Thyroid gland (tissue), 4 donors: Measurements from ENCODE around the gene EPB41.

Source experiments
- POLR2A ChIP-seq, 2 donors: fragments of 450-650 bp; IDR thresholded peaks; one replicate each; pipeline ENCODE4 v1.6.1; 2017; ENCODE audit warnings: antibody characterized with exemption in 2 of 2, mild to moderate bottlenecking in 2 of 2, moderate library complexity in 1 of 2
- TF ChIP-seq, protein P1 (sequence below), 6 experiments: fragments of 200-600 bp in 3 of 6; fragments of 450-650 bp in 3 of 6; sonication (generic) in 3 of 6; IDR thresholded peaks; one replicate each; pipeline ENCODE4 v1.5.1; 2016 to 2019; ENCODE audit warnings: antibody characterized with exemption in 6 of 6, mild to moderate bottlenecking in 2 of 6, inconsistent platforms in 1 of 6, moderate library complexity in 1 of 6

DNA sequence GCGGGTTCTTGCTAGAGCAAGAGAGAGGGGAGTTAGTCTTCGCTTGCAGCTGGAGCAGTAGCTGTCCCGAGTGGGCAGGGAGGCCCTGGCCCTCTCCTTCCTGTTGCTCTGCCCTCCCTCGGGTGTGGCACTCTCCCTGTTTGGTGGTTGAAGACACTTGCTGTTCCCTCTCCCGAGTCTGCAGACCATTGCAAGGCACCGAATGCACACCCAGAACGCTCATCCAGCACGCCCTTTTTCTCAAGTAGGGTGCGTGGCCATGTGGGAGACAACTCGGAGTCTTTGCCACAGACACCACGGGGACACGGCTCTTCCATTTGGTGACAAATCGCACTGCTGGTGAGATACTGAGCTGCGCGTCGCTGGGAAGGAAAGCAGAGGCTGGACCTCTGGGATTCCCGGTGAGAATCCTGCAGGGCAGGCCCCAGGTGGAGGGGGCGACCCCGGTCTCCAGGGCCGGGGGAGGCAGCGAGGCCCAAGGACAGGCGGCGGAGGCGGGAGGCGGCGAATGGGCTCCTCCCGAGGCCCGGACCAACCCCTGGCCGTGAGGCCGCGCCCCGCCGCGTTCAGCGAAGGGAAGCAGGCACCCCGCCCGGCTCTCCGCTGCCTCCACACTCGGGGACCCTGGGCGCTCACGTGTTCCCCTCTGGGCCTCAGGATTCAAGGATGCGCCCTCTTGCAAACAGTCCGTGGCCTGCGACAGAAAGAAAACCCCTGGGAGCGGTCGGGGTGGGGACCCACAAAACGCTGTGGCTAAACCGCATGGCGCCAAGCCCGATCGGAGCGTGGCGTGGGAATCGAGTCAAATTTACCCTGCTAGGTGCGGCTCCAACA, 219.7 kb downstream of the EPB41 start:
- TF ChIP-seq POLR2A (IDR thresholded peaks at IDR 0.05) = no peak
- TF ChIP-seq, protein P1, sequence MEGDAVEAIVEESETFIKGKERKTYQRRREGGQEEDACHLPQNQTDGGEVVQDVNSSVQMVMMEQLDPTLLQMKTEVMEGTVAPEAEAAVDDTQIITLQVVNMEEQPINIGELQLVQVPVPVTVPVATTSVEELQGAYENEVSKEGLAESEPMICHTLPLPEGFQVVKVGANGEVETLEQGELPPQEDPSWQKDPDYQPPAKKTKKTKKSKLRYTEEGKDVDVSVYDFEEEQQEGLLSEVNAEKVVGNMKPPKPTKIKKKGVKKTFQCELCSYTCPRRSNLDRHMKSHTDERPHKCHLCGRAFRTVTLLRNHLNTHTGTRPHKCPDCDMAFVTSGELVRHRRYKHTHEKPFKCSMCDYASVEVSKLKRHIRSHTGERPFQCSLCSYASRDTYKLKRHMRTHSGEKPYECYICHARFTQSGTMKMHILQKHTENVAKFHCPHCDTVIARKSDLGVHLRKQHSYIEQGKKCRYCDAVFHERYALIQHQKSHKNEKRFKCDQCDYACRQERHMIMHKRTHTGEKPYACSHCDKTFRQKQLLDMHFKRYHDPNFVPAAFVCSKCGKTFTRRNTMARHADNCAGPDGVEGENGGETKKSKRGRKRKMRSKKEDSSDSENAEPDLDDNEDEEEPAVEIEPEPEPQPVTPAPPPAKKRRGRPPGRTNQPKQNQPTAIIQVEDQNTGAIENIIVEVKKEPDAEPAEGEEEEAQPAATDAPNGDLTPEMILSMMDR (IDR thresholded peaks at IDR 0.05) = no peak
